DOHH2 (cell line): Measurements from ENCODE around the gene DENND1B.

Experiments used
- EZH2phosphoT487 ChIP-seq: fragments of 200-600 bp; sonication (generic); IDR thresholded peaks from 2 replicates; pipeline ENCODE4 v1.6.1; 2017; ENCODE audit warnings: borderline replicate concordance, mild to moderate bottlenecking, antibody characterized with exemption, low read length, moderate library complexity, mixed read lengths
- TF ChIP-seq, protein P1 (sequence below): fragments of 200-600 bp; sonication (generic); IDR thresholded peaks from one replicate; pipeline ENCODE4 v1.5.1; 2014; ENCODE audit warnings: antibody characterized with exemption, mild to moderate bottlenecking, low read depth, low read length; ENCODE audit not compliant: poor library complexity, severe bottlenecking

DNA sequence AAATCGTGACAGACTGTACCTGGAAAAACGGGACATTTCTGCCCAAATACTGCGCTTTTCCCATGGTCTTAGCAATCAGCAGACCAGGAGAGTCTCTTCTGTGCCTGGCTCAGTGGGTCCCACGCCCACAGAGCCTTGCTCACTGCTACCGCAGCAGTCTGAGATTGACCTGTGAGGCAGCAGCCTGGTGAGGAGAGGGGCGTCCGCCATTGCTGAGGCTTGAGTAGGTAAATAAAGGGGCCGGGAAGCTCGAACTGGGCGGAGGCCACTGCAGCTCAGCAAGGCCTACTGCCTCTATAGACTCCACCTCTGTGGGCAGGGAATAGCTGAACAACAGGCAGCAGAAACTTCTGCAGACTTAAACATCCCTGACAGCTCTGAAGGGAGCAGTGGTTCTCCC, 203.1 kb downstream of the DENND1B start:
- TF ChIP-seq, protein P1, sequence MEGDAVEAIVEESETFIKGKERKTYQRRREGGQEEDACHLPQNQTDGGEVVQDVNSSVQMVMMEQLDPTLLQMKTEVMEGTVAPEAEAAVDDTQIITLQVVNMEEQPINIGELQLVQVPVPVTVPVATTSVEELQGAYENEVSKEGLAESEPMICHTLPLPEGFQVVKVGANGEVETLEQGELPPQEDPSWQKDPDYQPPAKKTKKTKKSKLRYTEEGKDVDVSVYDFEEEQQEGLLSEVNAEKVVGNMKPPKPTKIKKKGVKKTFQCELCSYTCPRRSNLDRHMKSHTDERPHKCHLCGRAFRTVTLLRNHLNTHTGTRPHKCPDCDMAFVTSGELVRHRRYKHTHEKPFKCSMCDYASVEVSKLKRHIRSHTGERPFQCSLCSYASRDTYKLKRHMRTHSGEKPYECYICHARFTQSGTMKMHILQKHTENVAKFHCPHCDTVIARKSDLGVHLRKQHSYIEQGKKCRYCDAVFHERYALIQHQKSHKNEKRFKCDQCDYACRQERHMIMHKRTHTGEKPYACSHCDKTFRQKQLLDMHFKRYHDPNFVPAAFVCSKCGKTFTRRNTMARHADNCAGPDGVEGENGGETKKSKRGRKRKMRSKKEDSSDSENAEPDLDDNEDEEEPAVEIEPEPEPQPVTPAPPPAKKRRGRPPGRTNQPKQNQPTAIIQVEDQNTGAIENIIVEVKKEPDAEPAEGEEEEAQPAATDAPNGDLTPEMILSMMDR: no peak
- no peak for TF ChIP-seq EZH2phosphoT487
